GM12878 (cell line): ENCODE data around the gene CDHR5. TPM values are rescaled to one million over a fixed set of nuclear protein-coding genes. Genes with fewer than 3 reads are reported as not detected.
A peak's percentile ranks its signal among the peaks of the same experiment; 100 is the strongest.

ENCODE experiments used
- BACH1 ChIP-seq: fragments of 450-650 bp; IDR thresholded peaks from 2 replicates; pipeline ENCODE4 v1.6.1; 2017; ENCODE audit warnings: mild to moderate bottlenecking, borderline replicate concordance
- CBFB ChIP-seq: IDR thresholded peaks from 2 replicates; pipeline ENCODE4 v1.6.1; 2016; ENCODE audit warnings: antibody characterized with exemption, low read depth
- CBX3 ChIP-seq: fragments of 200-600 bp; sonication (generic); IDR thresholded peaks from 2 replicates; pipeline ENCODE4 v1.6.1; 2016; ENCODE audit warnings: low read depth, borderline replicate concordance
- CREB1 ChIP-seq: IDR thresholded peaks from 2 replicates; pipeline ENCODE4 v1.6.1; 2012; ENCODE audit warnings: low read depth, mild to moderate bottlenecking, inconsistent platforms
- DPF2 ChIP-seq: fragments of 450-650 bp; IDR thresholded peaks from 2 replicates; pipeline ENCODE4 v1.6.1; 2017; ENCODE audit warnings: mild to moderate bottlenecking
- ETV6 ChIP-seq, 2 experiments: fragments of 450-650 bp in 1 of 2; IDR thresholded peaks in 1 of 2; conservative IDR thresholded peaks in 1 of 2; 2 replicates each; pipeline ENCODE4 v1.6.1; 2014; ENCODE audit warnings: antibody characterized with exemption in 1 of 2, borderline replicate concordance in 1 of 2, low read depth in 1 of 2, mild to moderate bottlenecking in 1 of 2, moderate library complexity in 1 of 2
- IRF4 ChIP-seq: IDR thresholded peaks from 2 replicates; pipeline ENCODE4 v1.6.1; 2011; ENCODE audit warnings: low read depth, low read length
- JUND ChIP-seq: IDR thresholded peaks from 2 replicates; pipeline ENCODE4 v1.6.1; 2012; ENCODE audit warnings: low read depth, mild to moderate bottlenecking, low read length, improper control_type of control experiment, moderate library complexity
- PAX5 ChIP-seq: IDR thresholded peaks from 2 replicates; pipeline ENCODE4 v1.6.1; 2011; ENCODE audit warnings: low read depth, low read length, borderline replicate concordance
- RUNX3 ChIP-seq: IDR thresholded peaks from 2 replicates; pipeline ENCODE4 v1.6.1; 2012; ENCODE audit warnings: low read length, inconsistent platforms
- STAT1 ChIP-seq: fragments of 450-650 bp; conservative IDR thresholded peaks from 2 replicates; pipeline ENCODE4 v1.6.1; 2014; ENCODE audit warnings: antibody characterized with exemption, mild to moderate bottlenecking
- TAF1 ChIP-seq: IDR thresholded peaks from 2 replicates; pipeline ENCODE4 v1.6.1; 2011; ENCODE audit warnings: mild to moderate bottlenecking, low read depth, low read length, borderline replicate concordance
- WRNIP1 ChIP-seq: IDR thresholded peaks from 2 replicates; pipeline ENCODE4 v1.6.1; 2011; ENCODE audit warnings: low read depth, low read length, improper control_type of control experiment, borderline replicate concordance
- ZNF592 ChIP-seq: fragments of 450-650 bp; IDR thresholded peaks from 2 replicates; pipeline ENCODE4 v1.6.1; 2017; ENCODE audit warnings: mild to moderate bottlenecking, moderate library complexity
- ZNF622 ChIP-seq: fragments of 450-650 bp; IDR thresholded peaks from 2 replicates; pipeline ENCODE4 v1.6.1; 2017; ENCODE audit warnings: mild to moderate bottlenecking, inconsistent platforms
- polyA plus RNA-seq, 11 experiments: library from polyadenylated mRNA; depleted of rRNA in 4 of 11; unstranded in 6 of 11; stranded (reverse) in 5 of 11; fragments of >200 nt; fragmentation: Nextera tagmentation in 4 of 11; fragmentation: Illumina TruSeq in 1 of 11; extraction: Ambion mirVana in 4 of 11; extraction: Trizol in 1 of 11; gene quantifications; 1 replicate in 1 of 11; 2 replicates in 10 of 11; pipeline versions ENCODE4 v1.2.1 to v1.2.3, GENCODE V29; 2011 to 2016; ENCODE audit warnings: inconsistent platforms in 2 of 11, missing spikeins in 2 of 11, low read depth in 1 of 11
- total RNA-seq, 4 experiments: library from RNA; depleted of rRNA in 3 of 4; stranded (reverse); fragments of >200 nt in 3 of 4; fragmentation: Illumina TruSeq in 1 of 4; extraction: Trizol in 1 of 4; gene quantifications; 2 replicates each; pipeline versions ENCODE4 v1.2.1 to v1.2.3, GENCODE V29; 2013 to 2021
- TF ChIP-seq, protein P1 (sequence below): fragments of 450-650 bp; IDR thresholded peaks from 2 replicates; pipeline ENCODE4 v1.6.1; 2017; ENCODE audit warnings: antibody characterized with exemption, mild to moderate bottlenecking, moderate library complexity
- TF ChIP-seq, protein P2 (sequence below): IDR thresholded peaks from 2 replicates; pipeline ENCODE4 v1.6.1; 2012; ENCODE audit warnings: mild to moderate bottlenecking, low read depth, low read length
- TF ChIP-seq, protein P3 (sequence below): IDR thresholded peaks from 2 replicates; pipeline ENCODE4 v1.6.1; 2011; ENCODE audit warnings: borderline replicate concordance, low read depth, mild to moderate bottlenecking, moderate library complexity, mixed read lengths, low read length; ENCODE audit not compliant: insufficient read depth; ENCODE audit errors: extremely low read length

CDHR5 gene
- total and polyA plus RNA-seq, 10 of the 15 experiments (the other 5 are each of a cell fraction or from before 2014, with no cell fraction given): 0.06 TPM; not detected in 9

GRCh38 chr11:615504-616319 lies 9.0 kb downstream of the CDHR5 start, which contains the start of gene IRF7 (continued):
- TF ChIP-seq, protein P1, sequence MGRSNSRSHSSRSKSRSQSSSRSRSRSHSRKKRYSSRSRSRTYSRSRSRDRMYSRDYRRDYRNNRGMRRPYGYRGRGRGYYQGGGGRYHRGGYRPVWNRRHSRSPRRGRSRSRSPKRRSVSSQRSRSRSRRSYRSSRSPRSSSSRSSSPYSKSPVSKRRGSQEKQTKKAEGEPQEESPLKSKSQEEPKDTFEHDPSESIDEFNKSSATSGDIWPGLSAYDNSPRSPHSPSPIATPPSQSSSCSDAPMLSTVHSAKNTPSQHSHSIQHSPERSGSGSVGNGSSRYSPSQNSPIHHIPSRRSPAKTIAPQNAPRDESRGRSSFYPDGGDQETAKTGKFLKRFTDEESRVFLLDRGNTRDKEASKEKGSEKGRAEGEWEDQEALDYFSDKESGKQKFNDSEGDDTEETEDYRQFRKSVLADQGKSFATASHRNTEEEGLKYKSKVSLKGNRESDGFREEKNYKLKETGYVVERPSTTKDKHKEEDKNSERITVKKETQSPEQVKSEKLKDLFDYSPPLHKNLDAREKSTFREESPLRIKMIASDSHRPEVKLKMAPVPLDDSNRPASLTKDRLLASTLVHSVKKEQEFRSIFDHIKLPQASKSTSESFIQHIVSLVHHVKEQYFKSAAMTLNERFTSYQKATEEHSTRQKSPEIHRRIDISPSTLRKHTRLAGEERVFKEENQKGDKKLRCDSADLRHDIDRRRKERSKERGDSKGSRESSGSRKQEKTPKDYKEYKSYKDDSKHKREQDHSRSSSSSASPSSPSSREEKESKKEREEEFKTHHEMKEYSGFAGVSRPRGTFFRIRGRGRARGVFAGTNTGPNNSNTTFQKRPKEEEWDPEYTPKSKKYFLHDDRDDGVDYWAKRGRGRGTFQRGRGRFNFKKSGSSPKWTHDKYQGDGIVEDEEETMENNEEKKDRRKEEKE: no peak
- TF ChIP-seq IRF4: 0 out of 2 replicates have a peak, but pooled peaks have one; percentile 56
- peak; percentile 88; the same call in 1 of the 2 replicates for TF ChIP-seq TAF1
- peak; percentile 81; the same call in 1 of the 2 replicates for TF ChIP-seq CBFB
- no peak for TF ChIP-seq JUND
- peak; percentile 71 for TF ChIP-seq DPF2
- peak; percentile 41; the same call in 1 of the 2 replicates for TF ChIP-seq PAX5
- TF ChIP-seq ETV6 (conservative IDR thresholded peaks at IDR 0.05 in 1 of 2, IDR thresholded peaks at IDR 0.05 in 1 of 2; ENCODE audit: borderline replicate concordance in 1 of 2, low read depth in 1 of 2): peak in 1 of 2 experiments; percentile 58; a peak in 1 of 4 replicates
- TF ChIP-seq CBX3: no peak
- no peak for TF ChIP-seq ZNF622
- TF ChIP-seq BACH1: peak; percentile 67; the same call in 1 of the 2 replicates
- TF ChIP-seq WRNIP1: no peak
- TF ChIP-seq, protein P2, sequence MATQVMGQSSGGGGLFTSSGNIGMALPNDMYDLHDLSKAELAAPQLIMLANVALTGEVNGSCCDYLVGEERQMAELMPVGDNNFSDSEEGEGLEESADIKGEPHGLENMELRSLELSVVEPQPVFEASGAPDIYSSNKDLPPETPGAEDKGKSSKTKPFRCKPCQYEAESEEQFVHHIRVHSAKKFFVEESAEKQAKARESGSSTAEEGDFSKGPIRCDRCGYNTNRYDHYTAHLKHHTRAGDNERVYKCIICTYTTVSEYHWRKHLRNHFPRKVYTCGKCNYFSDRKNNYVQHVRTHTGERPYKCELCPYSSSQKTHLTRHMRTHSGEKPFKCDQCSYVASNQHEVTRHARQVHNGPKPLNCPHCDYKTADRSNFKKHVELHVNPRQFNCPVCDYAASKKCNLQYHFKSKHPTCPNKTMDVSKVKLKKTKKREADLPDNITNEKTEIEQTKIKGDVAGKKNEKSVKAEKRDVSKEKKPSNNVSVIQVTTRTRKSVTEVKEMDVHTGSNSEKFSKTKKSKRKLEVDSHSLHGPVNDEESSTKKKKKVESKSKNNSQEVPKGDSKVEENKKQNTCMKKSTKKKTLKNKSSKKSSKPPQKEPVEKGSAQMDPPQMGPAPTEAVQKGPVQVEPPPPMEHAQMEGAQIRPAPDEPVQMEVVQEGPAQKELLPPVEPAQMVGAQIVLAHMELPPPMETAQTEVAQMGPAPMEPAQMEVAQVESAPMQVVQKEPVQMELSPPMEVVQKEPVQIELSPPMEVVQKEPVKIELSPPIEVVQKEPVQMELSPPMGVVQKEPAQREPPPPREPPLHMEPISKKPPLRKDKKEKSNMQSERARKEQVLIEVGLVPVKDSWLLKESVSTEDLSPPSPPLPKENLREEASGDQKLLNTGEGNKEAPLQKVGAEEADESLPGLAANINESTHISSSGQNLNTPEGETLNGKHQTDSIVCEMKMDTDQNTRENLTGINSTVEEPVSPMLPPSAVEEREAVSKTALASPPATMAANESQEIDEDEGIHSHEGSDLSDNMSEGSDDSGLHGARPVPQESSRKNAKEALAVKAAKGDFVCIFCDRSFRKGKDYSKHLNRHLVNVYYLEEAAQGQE: no peak
- no peak for TF ChIP-seq STAT1
- no peak for TF ChIP-seq ZNF592
- TF ChIP-seq, protein P3, sequence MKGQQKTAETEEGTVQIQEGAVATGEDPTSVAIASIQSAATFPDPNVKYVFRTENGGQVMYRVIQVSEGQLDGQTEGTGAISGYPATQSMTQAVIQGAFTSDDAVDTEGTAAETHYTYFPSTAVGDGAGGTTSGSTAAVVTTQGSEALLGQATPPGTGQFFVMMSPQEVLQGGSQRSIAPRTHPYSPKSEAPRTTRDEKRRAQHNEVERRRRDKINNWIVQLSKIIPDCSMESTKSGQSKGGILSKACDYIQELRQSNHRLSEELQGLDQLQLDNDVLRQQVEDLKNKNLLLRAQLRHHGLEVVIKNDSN: no peak
- peak; percentile 53 for TF ChIP-seq CREB1
- peak; percentile 51; the same call in 1 of the 2 replicates for TF ChIP-seq RUNX3
